Measurements from ENCODE around the gene CPA4. TPM values are rescaled to one million over a fixed set of nuclear protein-coding genes. Genes with fewer than 3 reads are reported as not detected.
A peak's percentile ranks its signal among the peaks of the same experiment; 100 is the strongest.

CPA4 gene
- total and polyA plus RNA-seq, 4 donors, result 0.18 to 1.0 (median 0.45) TPM; not detected in 1

DNA sequence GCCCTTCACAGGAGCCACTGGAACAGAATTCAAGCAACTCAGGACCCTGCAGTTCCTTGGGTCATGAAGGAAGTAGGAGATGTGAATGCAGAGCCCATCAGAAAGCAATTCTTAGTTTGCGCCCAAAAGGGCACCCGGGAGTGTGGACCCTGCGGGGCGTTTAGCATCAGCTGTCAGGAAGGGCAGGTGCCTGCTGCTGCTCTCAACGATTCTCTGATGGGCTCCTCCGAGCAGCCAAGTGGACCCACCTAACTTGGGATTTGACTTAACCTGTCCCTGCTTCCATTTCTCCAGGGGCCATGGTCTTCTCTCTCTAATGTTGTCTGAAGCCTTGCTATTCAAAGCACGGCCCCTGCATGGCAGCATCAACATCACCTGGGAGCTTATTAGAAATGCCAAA is 68.7 kb downstream of the CPA4 start:
- no peak overlapping the region for H3K4me3 ChIP-seq (ENCODE audit: low read length in 2 of 2)
- DNase-seq (no peak), ATAC-seq (ENCODE audit: low FRiP score) (no peak)
- intact Hi-C loops (cut with DNase I), result loop anchor here in 1 of 2 donors (5.0 kb wide), 1 partner anchor 69 kb away; the partner anchor contains the start of gene CPA4
- WGBS, 2 donors, result 94 to 98% methylated on average over 7 of the region's 7 CpGs
- no peak overlapping the region for H3K27ac ChIP-seq (ENCODE audit: low read depth in 1 of 2, low read length in 2 of 2)
- no peaks in the 10 kb centered on the region for H3K27me3 ChIP-seq (ENCODE audit: control insufficient read depth in 1 of 2, insufficient read depth in 2 of 2, low read length in 1 of 2)
- no peaks in the 10 kb centered on the region for H3K4me1 ChIP-seq (ENCODE audit: control insufficient read depth in 1 of 2, insufficient read depth in 2 of 2, low read length in 2 of 2)
- H3K36me3 ChIP-seq (ENCODE audit: control insufficient read depth in 1 of 2, insufficient read depth in 2 of 2, low read length in 1 of 2), result no peaks in the 10 kb centered on the region
- no peaks in the 10 kb centered on the region for H3K9me3 ChIP-seq (ENCODE audit: control insufficient read depth, low read length)

DNA sequence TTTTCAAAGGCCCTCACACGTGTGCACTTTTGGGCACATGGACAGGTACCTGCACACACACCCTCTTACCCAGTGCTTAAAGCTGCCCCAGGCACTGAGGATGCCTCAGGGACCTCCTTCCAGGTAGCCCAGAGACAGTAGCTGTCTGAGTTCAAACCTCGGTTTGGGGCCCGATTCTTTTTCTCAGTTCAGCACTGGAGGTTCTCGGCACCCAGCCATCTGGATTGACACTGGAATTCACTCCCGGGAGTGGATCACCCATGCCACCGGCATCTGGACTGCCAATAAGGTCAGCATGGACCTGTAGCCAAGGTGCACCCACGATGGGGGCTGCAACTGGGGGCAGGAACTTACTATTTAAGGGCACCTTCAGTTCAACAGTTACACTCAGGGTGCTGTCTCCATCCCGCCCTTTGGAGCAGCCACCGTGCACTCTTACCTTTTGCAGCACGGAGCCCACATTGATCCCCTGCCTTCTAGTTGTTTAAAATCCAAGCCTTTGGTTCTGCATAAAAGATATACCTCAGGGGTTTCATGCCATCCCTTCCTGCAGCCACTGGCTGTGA is 69.4 kb downstream of the CPA4 start:
- WGBS, 2 donors, result 90 to 94% methylated on average over 10 of the region's 10 CpGs

DNA sequence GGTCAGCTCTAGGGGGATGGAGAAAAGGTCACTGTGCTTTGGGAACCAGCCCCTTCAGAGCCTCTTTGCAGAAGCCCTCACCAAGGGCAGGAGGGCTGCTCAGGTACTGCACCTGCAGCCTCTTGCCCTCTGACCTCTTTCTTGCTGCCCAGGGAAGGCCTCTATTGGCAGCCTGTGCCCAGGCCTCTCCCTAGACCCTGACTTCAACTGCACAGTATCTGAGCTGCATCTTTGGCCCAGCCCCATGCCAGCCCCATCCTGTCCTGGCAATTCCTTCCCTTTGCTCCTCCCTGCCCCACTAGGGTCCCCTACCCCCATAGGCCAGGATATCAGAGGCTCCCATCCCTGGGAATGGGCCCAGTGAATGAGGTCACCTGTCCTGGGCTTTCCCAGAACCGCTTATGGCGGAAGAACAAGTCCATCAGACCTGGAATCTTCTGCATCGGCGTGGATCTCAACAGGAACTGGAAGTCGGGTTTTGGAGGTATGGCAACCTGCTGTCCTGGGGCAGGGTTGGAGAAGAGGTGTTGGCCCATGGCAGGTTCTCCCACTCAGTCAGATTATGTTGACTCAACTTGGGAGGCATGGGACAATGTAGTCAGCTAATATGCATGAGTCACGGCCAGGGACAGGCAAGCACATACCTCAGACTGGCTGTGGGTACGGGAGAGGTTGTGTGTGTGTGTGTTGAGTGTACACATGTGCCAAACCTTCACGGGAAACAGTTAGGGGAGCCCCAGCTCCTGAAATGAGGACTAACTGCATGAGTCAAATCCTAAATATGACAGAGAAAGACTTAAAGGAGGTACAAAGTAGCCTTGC is 70.3 kb downstream of the CPA4 start:
- H3K9me3 ChIP-seq (ENCODE audit: control insufficient read depth, low read length), result no peaks in the 10 kb centered on the region
- WGBS, 2 donors, result 60% methylated on average over 8 of the region's 8 CpGs
- intact Hi-C loops (cut with DNase I), result loop anchor here in 1 of 2 donors (5.0 kb wide), 1 partner anchor 71 kb away; the partner anchor contains the start of gene CPA4
- no peaks in the 10 kb centered on the region for H3K4me1 ChIP-seq (ENCODE audit: control insufficient read depth in 1 of 2, insufficient read depth in 2 of 2, low read length in 2 of 2)
- no peaks in the 10 kb centered on the region for H3K36me3 ChIP-seq (ENCODE audit: control insufficient read depth in 1 of 2, insufficient read depth in 2 of 2, low read length in 1 of 2)
- peak in 1 of 2 donors; percentile 69 for DNase-seq
- no peaks in the 10 kb centered on the region for H3K27me3 ChIP-seq (ENCODE audit: control insufficient read depth in 1 of 2, insufficient read depth in 2 of 2, low read length in 1 of 2)
- peak; percentile 66 for ATAC-seq (ENCODE audit: low FRiP score)
- no peak overlapping the region for H3K27ac ChIP-seq (ENCODE audit: low read depth in 1 of 2, low read length in 2 of 2)
- H3K4me3 ChIP-seq (ENCODE audit: low read length in 2 of 2), result no peak overlapping the region

More for the DNA sequence above, 69.4 kb downstream of the CPA4 start:
- DNase-seq, result no peak
- Histone ChIP-seq H3K4me3 (ENCODE audit: low read length in 2 of 2) (no peak overlapping the region), H3K9me3 (ENCODE audit: control insufficient read depth, low read length) (no peaks in the 10 kb centered on the region), H3K27ac (ENCODE audit: low read depth in 1 of 2, low read length in 2 of 2) (no peak overlapping the region), H3K36me3 (ENCODE audit: control insufficient read depth in 1 of 2, insufficient read depth in 2 of 2, low read length in 1 of 2) (no peaks in the 10 kb centered on the region), H3K4me1 (ENCODE audit: control insufficient read depth in 1 of 2, insufficient read depth in 2 of 2, low read length in 2 of 2) (no peaks in the 10 kb centered on the region), H3K27me3 (ENCODE audit: control insufficient read depth in 1 of 2, insufficient read depth in 2 of 2, low read length in 1 of 2) (no peaks in the 10 kb centered on the region)
- ATAC-seq (ENCODE audit: low FRiP score), result no peak
- intact Hi-C loops (cut with DNase I), result loop anchor here in 1 of 2 donors (5.0 kb wide), 1 partner anchor 70 kb away; the partner anchor contains the start of gene CPA4

DNA sequence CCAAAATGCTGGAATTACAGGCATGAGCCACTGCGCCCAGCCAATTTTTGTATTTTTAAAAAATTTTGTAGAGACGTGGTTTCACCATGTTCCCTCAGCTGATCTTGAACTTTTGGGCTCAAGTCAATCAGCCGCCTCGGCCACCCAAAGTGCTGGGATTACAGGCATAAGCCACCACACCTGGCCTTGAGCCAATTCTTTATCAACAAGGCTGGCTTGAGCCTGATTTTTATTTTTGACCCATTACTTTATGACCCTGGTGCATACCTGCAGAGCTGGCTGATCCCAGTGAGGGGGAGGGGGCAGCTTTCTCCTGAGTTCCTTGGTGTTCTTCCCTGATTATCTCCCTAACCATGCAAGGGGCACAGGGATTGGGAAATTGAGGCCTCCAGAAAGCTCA is 71.5 kb downstream of the CPA4 start:
- ATAC-seq (ENCODE audit: low FRiP score) (no peak), DNase-seq (peak in 1 of 2 donors; percentile 39)
- H3K27me3 ChIP-seq (ENCODE audit: control insufficient read depth in 1 of 2, insufficient read depth in 2 of 2, low read length in 1 of 2), result no peaks in the 10 kb centered on the region
- H3K4me1 ChIP-seq (ENCODE audit: control insufficient read depth in 1 of 2, insufficient read depth in 2 of 2, low read length in 2 of 2), result no peaks in the 10 kb centered on the region
- intact Hi-C loops (cut with DNase I), result loop anchor here in 1 of 2 donors (5.0 kb wide), 1 partner anchor 72 kb away; the partner anchor contains the start of gene CPA4
- no peak overlapping the region for H3K27ac ChIP-seq (ENCODE audit: low read depth in 1 of 2, low read length in 2 of 2)
- WGBS, 2 donors, result 56 to 58% methylated on average over 4 of the region's 4 CpGs
- H3K9me3 ChIP-seq (ENCODE audit: control insufficient read depth, low read length), result no peaks in the 10 kb centered on the region
- H3K4me3 ChIP-seq (ENCODE audit: low read length in 2 of 2), result no peak overlapping the region
- H3K36me3 ChIP-seq (ENCODE audit: control insufficient read depth in 1 of 2, insufficient read depth in 2 of 2, low read length in 1 of 2), result no peaks in the 10 kb centered on the region

DNA sequence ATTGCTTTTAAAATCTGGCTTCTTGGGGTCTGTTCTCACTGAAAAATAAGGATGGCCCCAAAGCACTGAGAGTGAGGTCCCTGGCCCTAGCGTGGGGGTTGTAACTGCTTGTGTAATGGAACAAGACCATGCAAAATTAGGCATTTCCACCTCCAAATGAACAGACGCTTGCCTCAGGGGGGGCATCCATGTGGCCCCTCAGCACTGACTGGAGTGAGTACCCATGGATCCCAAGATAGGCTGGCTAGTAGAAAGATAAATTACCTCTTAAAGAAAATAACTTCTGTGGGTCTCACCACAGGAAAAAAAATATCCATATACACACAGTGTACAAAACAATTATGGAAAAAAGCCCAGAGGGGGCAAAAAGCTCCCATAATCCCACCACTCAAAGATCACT is 72.1 kb downstream of the CPA4 start:
- no peaks in the 10 kb centered on the region for H3K36me3 ChIP-seq (ENCODE audit: control insufficient read depth in 1 of 2, insufficient read depth in 2 of 2, low read length in 1 of 2)
- H3K27ac ChIP-seq (ENCODE audit: low read depth in 1 of 2, low read length in 2 of 2), result no peak overlapping the region
- ATAC-seq (ENCODE audit: low FRiP score), result no peak
- H3K4me3 ChIP-seq (ENCODE audit: low read length in 2 of 2), result no peak overlapping the region
- intact Hi-C loops (cut with DNase I), result no loop called here
- no peaks in the 10 kb centered on the region for H3K27me3 ChIP-seq (ENCODE audit: control insufficient read depth in 1 of 2, insufficient read depth in 2 of 2, low read length in 1 of 2)
- no peaks in the 10 kb centered on the region for H3K9me3 ChIP-seq (ENCODE audit: control insufficient read depth, low read length)
- no peaks in the 10 kb centered on the region for H3K4me1 ChIP-seq (ENCODE audit: control insufficient read depth in 1 of 2, insufficient read depth in 2 of 2, low read length in 2 of 2)
- 75% methylated on average over 2 of the region's 2 CpGs for WGBS, 2 donors
- DNase-seq, result no peak

DNA sequence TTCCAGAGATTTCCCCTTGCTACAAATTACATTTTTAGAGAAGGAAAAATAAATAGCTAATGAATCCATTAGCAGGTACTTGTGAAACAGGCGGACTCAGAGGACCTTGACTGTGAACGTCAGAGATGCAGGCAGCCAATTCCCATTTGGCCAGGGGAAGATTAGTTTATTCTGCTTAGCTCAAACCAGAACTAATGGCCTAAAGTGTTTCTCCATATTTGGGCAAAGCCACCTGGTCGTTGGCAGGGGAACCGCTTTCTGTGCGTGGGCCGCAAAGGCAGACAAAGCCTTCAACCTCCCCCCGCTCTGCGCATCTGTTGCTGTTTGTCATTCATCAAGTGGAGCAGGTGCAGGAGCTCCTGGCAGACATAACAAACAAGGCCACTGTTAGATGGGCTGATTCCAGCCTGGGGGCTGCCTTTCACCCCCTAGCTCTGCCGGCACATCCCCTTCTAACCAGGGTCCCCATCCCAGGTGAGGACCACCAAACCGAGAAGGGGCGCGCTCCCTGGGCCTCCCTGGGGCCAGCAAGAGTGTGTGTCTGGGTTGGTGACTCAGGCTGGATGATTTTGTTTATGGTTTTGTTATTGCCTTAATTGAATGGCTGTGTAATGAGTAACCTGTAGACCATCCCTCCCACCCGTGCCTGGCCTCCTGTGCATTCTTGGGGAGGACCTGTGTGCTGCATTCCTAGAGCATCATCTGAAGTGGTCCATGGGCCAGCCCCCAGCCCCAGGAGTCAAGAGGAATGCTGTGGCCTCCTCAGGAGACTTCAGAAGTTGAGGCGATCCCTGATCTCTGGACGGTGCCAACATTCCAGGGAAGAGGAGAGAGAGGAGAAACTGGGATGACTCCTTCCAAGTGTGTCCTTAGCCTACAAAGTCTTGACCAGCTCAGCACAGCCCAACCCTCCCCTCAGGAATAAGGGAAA is 72.8 kb downstream of the CPA4 start:
- Histone ChIP-seq H3K27ac (ENCODE audit: low read depth in 1 of 2, low read length in 2 of 2) (no peak overlapping the region), H3K9me3 (ENCODE audit: control insufficient read depth, low read length) (no peaks in the 10 kb centered on the region), H3K4me1 (ENCODE audit: control insufficient read depth in 1 of 2, insufficient read depth in 2 of 2, low read length in 2 of 2) (no peaks in the 10 kb centered on the region), H3K27me3 (ENCODE audit: control insufficient read depth in 1 of 2, insufficient read depth in 2 of 2, low read length in 1 of 2) (no peaks in the 10 kb centered on the region), H3K36me3 (ENCODE audit: control insufficient read depth in 1 of 2, insufficient read depth in 2 of 2, low read length in 1 of 2) (no peaks in the 10 kb centered on the region), H3K4me3 (ENCODE audit: low read length in 2 of 2) (no peak overlapping the region)
- 76 to 79% methylated on average over 15 of the region's 15 CpGs for WGBS, 2 donors
- ATAC-seq (ENCODE audit: low FRiP score), result no peak
- intact Hi-C loops (cut with DNase I), result no loop called here
- no peak for DNase-seq

DNA sequence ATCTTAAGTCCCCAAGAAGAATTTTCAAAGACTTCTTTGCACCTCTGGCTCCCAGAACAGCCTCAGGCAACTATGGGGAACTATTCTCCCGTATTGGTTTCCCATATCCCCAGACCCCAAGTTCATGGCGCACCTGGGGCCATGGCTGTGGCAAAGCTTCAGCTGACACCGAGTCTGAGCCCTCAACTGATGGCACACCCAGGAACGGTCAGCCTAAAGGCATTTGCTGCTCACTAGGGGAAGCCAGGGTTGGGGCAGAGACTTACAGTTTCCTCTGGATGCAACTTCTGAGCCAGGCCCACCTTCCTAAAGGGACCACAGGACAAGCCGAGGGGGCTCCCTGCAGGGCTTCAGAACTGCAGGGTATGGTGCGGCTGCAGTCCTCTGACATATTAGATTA is 73.6 kb downstream of the CPA4 start:
- no peak overlapping the region for H3K27ac ChIP-seq (ENCODE audit: low read depth in 1 of 2, low read length in 2 of 2)
- H3K4me3 ChIP-seq (ENCODE audit: low read length in 2 of 2), result no peak overlapping the region
- no peaks in the 10 kb centered on the region for H3K27me3 ChIP-seq (ENCODE audit: control insufficient read depth in 1 of 2, insufficient read depth in 2 of 2, low read length in 1 of 2)
- DNase-seq (no peak), ATAC-seq (ENCODE audit: low FRiP score) (no peak)
- H3K4me1 ChIP-seq (ENCODE audit: control insufficient read depth in 1 of 2, insufficient read depth in 2 of 2, low read length in 2 of 2), result no peaks in the 10 kb centered on the region
- intact Hi-C loops (cut with DNase I), result no loop called here
- no peaks in the 10 kb centered on the region for H3K36me3 ChIP-seq (ENCODE audit: control insufficient read depth in 1 of 2, insufficient read depth in 2 of 2, low read length in 1 of 2)
- WGBS, 2 donors, result 92% methylated on average over 6 of the region's 6 CpGs
- no peaks in the 10 kb centered on the region for H3K9me3 ChIP-seq (ENCODE audit: control insufficient read depth, low read length)

DNA sequence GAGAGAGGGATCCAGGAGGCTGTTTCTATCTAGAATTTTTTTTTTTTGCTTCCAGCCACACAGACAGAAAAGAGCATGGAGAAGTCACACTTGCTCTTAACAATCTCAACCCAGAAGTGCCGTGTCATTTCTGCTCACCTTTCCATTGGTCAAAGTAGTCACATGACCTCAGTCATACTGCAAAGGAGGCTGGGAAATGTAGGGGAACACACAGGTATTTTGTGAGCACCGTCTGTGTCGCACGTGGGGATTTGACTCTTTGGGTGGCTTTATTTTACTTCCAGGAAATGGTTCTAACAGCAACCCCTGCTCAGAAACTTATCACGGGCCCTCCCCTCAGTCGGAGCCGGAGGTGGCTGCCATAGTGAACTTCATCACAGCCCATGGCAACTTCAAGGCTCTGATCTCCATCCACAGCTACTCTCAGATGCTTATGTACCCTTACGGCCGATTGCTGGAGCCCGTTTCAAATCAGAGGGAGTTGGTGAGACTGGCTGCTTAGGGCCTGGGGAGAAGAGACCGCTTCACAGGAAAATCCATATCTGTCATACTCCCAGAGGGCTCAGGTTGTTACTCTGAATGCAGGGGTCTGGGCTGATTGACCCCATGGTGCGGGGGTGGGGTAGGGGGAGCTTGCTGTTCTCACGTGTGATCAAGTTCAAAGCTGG is 74.3 kb downstream of the CPA4 start:
- no peak for DNase-seq
- Histone ChIP-seq H3K9me3 (ENCODE audit: control insufficient read depth, low read length) (no peaks in the 10 kb centered on the region), H3K36me3 (ENCODE audit: control insufficient read depth in 1 of 2, insufficient read depth in 2 of 2, low read length in 1 of 2) (no peaks in the 10 kb centered on the region), H3K27me3 (ENCODE audit: control insufficient read depth in 1 of 2, insufficient read depth in 2 of 2, low read length in 1 of 2) (no peaks in the 10 kb centered on the region), H3K4me1 (ENCODE audit: control insufficient read depth in 1 of 2, insufficient read depth in 2 of 2, low read length in 2 of 2) (no peaks in the 10 kb centered on the region), H3K4me3 (ENCODE audit: low read length in 2 of 2) (no peak overlapping the region), H3K27ac (ENCODE audit: low read depth in 1 of 2, low read length in 2 of 2) (no peak overlapping the region)
- WGBS, 2 donors, result 91% methylated on average over 13 of the region's 13 CpGs
- intact Hi-C loops (cut with DNase I), result no loop called here
- no peak for ATAC-seq (ENCODE audit: low FRiP score)
